Nucleus accumbens (tissue), 56 donors: ENCODE results near the gene L1CAM.

Source experiments
- DNase-seq, 56 donors: peaks; one replicate each; lab custom pipeline; 2025; lab: John Stamatoyannopoulos, UW

L1CAM gene

DNA sequence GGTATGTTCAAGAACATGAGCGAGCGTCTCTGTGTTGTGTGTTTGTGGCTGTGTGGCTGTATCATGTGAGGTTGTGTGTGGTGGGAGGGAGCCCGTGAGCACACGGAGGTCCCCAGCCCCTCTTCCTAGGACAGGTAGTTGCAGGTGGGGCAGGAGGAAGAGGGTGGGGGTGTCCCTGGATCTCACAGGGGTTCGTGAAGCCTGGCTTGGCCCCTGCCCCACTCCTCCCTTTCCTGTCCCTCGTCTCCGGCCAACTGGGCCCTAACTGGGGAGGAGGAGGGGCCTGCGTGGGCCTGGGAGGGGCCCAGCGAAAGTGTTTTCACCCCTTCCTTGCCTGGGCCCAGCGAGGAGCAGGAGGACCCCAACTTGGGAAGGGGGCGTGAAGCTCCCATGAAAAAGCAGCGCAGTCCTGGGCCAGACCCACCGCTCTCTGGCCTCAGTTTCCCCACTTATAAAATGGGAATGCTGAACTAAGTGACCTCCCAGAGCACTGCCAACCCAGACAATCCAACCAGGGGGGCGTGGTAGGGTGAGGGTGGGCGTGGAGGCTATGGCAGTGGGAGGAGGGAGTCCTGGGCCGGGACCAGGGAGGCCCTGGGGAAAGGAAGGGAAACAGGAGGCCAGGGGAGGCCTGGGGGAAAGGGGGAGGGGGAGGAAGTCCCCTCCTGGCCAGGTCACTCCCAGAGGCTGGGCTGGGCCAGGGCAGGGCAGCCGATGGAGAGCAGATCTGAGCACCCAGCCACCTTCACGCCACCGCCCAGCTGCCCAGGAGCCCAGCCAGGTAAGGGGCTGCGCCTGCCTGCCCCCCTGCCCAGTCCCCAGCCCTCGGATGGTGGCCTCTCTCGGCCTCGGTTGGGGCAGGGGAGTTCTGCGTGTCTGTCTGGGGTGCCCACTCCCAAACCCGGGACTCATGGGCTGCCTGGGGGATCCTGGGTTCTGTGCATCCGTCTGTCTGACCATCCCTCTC, 18.3 kb upstream of the L1CAM start, which contains the start of gene AVPR2:
Gene AVPR2, plus strand, starts transcription at position 683 of the 967 bp plus-strand sequence. CDS start 473 bp downstream, outside the sequence.
- no peak for DNase-seq

DNA sequence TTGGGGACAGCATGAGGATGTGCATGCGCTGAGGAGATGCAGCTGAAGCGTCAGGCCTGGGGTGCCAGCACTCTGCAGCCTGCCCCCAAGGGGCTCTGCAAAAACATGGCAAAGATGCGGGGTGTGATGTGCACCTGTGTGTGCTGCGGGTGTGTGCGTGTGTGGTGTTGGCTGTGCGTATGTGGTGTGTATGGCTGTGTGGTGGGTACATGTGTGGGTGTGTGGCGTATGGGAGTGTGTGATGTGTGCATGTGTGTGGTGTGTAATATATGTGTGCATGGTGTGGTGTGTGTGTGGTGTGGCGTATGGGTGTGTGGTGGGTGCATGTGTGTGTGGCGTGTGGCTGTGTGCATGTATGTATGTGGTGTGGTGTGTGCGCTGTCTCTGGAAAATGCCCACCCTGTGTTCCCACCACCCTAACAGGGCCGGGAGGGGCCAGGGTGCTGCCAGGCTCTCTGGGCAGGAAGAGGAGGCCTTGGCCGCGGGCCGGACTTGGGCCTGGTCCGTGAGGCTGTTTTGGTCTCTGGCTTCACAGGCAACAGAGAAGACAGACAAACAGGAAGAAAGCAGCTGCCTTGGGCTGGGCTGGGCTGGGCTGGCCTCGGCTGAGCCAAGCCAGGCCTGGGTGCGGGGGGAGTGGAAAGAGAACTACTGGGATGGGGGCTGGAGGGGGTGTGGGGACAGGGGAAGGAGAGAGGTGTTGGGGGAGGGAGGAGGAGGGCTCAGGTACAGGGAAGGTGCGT, 17.4 kb upstream of the L1CAM start:
- no peak for DNase-seq

DNA sequence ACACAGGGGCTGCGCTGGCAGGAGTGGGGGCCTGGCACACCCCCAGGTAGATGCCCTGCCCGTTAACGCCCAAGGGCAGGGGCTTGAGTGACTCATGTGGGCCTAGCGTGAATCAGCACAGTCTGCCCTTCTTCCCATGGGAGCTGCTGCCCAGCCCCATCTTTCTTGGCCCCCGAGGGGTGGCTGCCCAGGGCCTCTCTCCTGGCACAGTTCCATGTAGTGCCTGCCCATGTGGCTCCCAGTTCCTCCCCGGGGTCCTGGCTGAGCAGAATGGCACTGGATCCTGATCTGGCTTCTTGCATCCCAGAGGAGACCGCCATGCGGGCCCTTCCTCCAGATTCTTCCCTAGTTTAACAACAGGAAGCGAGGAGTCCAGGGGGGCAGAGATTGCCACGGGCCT, 16.4 kb upstream of the L1CAM start:
- DNase-seq, result no peak

DNA sequence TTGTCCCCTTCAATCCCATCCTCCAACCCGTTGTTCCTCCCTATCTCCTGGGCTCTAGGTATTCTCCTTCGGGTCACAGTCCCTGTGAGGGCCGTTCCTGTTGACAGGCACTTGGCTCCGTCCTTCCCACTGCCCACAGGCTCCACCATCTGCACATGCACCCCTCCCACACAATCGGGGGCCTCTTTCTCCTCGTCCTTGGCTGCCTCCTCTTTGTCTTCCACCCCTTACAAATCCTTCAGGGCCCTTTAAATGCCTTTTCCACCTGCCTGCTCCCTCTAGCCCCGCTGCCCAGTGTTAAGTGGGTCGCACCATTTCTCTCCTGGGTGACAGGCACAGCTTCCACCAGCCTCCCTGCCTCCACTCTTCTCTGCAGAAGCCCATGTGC, 15.8 kb upstream of the L1CAM start:
- DNase-seq, result no peak

DNA sequence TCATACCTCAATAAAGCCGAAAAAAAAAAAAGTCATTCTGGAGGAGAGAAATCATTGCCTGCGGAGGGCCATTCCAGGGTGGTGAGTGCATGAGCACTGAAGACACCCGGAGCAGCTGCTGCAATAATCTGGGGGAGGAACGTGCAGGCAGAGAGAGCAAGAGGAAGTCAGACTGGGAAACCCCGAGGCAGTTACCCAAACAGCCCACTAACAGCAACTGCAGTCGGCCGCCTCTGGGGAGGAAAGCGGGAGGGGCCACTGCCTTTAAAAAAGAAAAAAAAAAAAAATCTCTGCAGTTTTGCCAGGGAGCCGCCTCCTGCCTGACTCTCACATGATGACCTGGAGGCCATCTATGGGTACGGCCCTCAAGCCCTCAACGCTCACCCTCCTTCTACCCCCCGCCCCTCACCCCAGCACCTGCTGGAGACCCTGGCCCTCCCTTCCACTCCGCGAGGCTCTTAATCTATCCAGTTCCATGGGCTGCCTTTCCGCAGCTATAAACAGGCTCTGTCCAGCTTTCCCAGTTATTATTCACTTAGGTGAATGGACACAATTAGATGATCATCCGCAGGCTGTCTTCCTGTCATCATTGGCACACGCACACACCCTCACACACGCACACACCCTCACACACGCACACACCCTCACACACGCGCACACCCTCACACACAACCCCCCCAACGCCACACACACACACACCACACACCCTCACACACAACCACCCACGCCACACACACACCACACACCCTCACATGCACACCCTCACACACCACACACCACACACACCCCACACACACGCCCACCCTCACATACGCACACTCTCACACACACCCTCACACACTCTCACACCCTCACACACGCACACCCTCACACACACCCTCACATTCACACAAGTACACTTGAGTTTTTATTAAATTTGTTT, 15.1 kb upstream of the L1CAM start:
- no peak for DNase-seq

DNA sequence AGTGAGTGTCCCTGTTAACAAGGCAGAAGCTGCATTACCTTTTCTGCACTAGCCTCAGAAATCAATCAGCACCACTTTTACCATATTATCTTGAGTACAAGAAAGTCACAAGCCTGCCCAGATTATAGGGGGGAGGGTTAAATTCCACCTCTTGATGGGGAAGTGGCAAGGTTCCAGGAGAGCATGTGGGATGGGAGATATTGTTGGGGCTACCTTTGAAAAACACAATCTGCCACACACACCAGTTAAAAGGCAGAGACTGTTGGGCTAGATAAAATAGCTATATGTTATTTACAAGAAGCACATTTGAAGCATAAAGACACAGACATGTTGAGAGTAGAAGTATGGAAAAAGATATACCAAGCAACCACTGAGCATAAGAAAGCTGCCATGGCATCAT, 11.9 kb upstream of the L1CAM start:
- no peak for DNase-seq

DNA sequence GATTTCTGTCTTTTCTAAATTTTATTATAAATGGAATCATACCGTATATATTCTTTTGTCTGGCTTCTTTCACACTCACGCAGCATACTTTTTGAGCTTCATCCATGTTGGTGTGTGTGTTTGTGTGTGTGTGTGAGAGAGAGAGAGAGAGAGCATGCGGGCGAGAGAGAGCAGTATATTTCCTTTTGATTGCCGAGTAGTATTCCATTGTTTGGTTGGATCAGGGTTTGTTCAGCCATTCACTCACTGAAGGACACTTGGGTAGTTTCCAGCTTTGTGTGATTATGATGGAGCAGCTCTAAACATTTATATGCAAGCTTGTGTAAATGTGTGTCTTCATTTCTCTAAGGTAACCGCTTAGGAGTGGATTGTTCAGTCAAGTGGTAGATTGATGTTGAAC, 3.1 kb upstream of the L1CAM start:
- DNase-seq, result no peak

DNA sequence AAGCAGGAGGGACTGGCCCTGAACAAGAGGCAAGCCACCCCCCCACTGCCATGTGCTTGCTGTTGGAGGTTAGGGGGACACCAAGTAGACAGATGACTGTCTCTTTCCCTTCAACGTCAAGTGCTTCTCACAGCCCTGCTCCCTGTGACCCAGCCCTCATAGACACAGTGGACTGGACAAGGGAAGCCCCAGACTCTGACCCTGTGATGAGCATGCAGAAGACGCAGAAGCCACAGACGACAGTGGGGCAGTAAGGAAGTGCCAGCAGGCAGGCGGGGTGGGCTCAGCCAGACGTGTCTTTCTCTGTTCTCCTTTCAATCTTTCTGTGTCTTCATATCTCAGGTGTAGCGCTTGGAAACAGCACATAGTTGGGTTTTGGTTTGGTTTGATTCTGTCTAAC, 2.4 kb upstream of the L1CAM start:
- DNase-seq, result no peak

DNA sequence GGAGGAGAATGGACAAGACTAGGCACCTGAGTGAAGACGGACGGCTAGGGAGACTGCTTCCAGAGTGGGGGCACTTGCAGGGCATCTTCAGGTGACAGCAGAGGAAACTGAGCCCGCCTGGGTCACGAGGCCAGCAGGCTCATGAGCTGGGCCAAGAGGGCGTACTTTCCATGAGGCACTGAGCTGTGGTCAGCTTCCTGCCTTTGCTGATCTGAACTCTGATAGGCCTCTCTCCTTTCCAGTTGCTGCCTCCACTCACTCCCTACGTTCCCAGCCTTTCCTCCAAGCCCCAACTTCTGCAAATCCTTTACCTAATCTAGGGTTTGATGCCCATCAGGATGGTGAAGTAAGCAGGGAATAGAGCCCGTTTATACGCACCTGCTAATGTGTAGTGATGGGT, 1.4 kb upstream of the L1CAM start:
- DNase-seq, result no peak

DNA sequence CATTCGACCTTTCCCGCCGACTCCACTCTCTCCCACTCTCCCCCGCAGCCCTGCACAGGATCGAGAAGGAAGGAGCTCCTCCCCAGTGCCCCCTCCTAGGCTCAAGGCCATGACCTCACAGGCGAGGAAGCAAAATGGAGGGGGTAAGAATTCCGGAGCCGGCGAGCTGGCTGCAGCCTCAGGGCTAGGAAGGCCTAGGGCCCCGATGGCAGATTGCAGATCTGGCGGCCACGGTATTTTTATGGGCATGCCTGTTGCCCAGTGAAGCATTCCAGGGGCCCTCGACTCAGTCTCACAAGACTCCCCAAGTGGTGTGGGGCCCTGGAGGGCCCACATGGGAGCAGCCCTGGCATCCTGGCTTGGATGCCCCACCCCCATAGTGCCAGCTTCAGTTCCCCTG, 942 bp upstream of the L1CAM start:
- no peak for DNase-seq

DNA sequence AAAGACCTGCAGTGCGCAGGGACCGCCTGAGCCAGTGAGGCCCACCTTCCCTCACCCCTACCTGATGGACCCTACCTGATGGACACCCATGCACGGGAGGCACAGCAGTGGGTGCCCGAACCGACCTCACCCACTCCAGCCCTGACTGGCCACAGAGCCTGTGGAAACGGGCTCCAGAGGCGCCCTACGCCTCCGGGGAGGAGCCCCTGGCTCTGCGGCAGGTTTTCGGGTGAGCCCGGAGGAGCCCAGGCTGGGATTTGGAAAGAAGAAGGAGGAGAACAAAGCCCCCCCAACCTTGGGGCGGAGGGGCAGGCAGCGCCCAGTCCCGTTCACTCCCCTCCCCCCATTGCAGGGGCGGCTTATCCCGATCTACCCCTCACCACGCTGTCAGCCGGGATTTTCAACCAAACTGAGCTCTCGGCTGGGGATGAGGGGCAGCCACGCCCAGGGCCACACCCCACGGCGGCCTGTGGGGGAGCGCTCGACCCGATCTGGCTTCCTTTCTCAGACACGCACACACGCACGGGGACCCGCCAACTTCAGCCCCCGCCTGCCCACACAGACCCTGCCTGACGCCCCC, 675 bp downstream of the L1CAM start:
- DNase-seq, result no peak

DNA sequence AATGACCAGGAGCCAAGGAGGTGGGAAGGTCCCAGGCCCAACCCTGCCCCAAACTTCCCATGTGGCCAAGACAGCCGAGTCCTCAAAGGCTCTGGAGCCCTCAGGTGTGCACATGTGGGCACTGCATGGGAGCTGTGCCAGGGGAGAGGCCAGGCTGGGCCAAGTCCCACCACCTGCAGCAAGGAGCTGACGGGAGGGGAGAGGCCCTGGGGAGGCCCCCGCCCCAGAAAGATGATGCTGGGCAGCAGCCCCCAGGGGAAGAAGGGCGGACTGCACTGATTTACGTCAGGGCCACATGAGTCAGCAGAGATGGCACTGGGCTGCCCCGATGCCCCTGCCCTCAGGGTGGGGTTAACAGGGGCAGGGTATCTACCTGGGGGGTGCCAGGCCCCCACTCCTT, 1.4 kb downstream of the L1CAM start:
- DNase-seq, result no peak

DNA sequence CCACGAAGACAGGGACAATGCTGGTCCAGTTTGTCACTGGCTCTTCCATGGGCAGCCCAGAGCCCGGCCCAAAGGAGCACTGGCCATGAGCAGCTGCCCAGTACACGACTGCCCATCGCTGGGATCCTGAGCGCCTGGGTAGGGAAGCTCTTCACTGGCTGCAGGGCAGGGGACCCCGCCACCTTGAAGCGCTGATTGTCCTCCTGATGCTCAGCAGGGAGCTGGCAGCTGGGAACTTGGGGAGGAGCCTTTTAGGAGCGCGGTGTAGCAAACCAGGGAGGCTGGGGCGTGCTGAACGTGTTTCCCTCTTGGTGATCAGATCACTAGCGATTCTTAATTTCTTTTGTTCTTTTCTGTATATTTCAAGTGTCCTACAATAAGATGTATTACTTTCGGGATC, 1.8 kb downstream of the L1CAM start:
- DNase-seq, result no peak

DNA sequence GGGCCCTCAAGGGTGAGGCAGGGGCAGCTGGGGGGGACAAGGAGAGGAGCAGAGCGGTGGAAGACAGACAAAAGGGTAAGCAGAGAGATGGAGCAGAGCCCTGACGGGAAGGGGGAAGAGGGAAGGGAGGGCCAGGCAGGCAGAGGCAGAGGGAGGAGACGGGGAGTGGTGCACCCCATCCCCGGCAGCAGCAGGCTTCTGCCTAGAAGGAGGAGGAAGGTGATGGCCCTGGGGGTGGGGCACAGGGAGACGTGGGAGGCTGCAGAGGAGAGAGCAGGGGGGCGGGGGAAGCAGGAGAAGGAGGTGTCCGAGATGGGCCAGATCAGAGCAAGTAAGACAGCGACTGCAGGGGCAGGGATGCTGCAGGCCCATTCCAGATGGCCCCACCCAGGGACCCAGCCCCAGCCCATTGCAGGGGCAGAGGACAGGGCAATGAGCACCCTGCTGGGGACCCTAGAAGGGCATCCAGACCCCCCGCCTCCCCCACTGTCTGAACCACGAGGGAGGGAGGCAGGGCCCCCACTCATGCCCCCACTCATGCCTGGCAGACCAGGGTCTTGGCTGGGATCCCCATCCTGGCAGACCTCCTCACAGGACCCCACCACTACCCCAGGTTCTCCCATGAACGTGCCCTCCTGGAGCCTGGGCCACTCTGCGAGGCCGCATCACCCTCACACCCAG, 2.7 kb downstream of the L1CAM start:
- peak in 4 of 56 donors; percentile 24 to 30 (median 27) for DNase-seq

DNA sequence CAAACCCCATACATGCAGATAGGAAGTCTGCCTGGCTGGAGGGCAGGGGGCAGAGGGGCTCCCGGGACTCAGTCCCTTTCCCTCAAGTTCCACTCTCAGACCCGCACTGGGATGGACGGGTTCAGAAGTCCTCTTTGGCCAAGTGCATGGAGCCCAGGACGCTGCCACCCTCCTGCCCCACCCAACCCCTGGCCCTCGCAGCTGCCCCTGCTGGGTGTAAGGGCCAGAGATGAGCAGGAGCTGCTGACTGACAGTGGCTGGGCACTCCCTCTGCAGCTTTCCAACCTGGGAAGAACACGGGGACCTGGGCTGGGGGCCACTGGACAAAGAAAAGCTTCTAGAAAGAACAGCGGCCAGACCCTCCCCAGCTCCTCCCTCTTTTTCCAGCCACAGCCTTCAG, 3.4 kb downstream of the L1CAM start:
- DNase-seq, result no peak

DNA sequence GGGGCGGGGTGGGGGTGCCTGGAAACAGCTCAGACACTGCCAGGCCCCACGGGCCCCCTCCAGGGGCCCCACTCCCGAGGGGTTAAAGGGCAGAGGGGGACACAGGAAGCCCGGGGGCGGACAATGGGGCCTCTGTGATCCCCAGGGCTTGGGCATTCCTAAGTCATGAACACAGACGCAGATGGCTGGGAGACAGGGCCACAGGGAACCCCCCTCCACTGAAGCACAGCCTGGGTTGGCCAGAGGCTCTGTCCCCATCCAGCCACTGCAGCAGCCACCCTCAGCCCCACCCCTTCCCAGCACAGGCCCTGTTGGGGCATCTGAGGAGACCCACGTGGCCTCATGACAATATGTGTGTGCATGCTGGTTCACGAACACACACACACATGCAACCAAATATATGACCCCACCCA, 3.9 kb downstream of the L1CAM start:
- peak in 14 of 56 donors; percentile 2 to 68 (median 26) for DNase-seq

DNA sequence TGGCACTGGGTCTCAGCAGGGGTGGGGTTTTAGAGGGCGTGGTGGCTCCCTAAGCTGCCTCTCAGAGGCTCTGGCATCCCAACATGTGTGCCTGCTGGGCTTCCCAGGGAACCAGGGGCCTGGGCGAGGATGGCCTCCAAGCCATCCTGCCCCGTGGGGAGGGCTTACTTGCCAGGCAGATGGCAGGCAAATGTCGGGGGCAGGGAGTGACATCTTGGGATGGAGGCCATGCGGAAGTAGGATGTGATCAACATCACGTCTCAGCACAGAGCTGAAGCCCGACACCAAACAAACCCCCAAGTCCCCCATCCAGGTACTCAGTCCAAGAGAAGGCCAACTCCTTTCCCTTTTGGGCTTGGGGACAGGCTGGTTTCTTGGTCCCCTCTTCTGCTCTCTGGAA, 4.7 kb downstream of the L1CAM start:
- DNase-seq, result no peak

DNA sequence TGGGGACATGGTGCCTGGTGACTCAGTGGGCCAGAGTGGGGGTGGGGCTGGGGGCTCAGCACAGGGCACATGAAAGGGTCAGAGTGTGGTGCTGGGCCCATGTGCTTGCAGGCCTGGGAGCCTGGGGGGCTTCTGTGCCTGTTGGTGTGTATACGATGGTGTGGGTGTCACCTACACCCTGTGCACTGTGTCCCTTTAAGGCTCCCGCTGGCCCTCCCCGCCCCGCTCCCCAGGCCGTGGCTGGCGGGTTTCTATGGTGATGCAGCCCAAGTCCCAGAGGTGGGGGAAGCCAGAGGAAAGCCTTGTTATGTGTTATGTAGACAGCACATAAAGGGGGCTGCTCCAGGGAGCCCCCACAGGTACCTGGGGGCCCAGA, 5.5 kb downstream of the L1CAM start:
- DNase-seq, result no peak

DNA sequence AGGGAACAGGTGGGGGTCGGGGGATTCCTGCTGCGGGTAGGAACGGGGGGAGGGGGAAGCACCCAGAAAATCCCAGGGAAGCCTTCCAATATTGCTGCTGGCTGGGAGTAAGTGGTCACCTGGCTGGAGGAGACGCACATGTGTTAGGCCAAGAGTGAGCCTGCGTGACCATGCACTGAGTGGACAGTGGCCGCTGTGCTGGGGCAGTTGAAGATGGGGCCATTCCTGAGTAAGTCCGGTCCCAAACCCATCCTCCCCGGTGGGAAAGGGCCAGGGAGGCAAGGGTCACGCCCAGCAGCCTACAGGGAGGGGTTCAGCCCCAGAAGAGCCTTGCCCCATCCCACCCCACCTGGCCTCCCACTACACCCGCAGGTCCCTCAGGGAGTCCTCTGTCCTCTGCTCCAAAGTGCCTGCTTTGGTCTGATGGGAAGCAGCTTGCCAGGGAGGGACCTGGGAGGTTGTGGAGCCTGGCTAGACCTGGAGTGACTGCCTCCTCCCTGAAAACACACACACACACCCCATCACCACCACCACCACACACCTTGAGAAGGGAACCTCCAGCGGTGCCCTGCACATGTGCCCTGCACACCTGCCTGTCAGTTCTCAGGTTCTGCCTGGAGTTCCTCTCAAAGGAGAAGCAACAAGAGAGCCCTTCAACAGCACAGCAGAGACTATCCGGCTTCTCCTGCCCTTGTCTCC, 6.1 kb downstream of the L1CAM start:
- DNase-seq, result no peak
